SK-N-SH (cell line): ENCODE measurements around the gene GPC4. TPM values are rescaled to one million over a fixed set of nuclear protein-coding genes. Genes with fewer than 3 reads are reported as not detected.

ENCODE experiments used
- CTCF ChIA-PET: fragments of 300-600, 350-600 bp; formaldehyde crosslinking; extraction: SDS; loops from one replicate; lab custom pipeline; 2021; lab: Yijun Ruan, JAX
- POLR2A ChIA-PET: fragments of 350-600 bp; sonication (Branson Sonifier 250); formaldehyde crosslinking; extraction: SDS; loops from one replicate; lab custom pipeline; 2020; ENCODE audit warnings: antibody characterized with exemption, inconsistent platforms; lab: Yijun Ruan, JAX
- DNase-seq: peaks from one replicate; pipeline ENCODE4 v3.0.0; 2012
- H2AFZ ChIP-seq: fragments of 200-600 bp; sonication (generic); 2 replicates; pipeline ENCODE4 v1.8.1; 2016; ENCODE audit warnings: antibody characterized with exemption, mild to moderate bottlenecking, low read depth
- H3F3A ChIP-seq: fragments of 200-600 bp; sonication (generic); replicated peaks from 2 replicates; pipeline ENCODE3; 2016; ENCODE audit warnings: antibody characterized with exemption, mild to moderate bottlenecking; ENCODE audit not compliant: insufficient read depth
- H3K27ac ChIP-seq, 2 experiments: fragments of 200-500 bp in 1 of 2; fragments of 200-600 bp in 1 of 2; sonication (Bioruptor generic) in 1 of 2; sonication (generic), shearing (Covaris generic) in 1 of 2; 2 replicates each; pipeline versions ENCODE4 v1.5.1 to v1.6.1; 2014 to 2016; ENCODE audit warnings: low read depth in 2 of 2, inconsistent platforms in 1 of 2, low read length in 1 of 2, mild to moderate bottlenecking in 1 of 2, mixed read lengths in 1 of 2
- H3K27me3 ChIP-seq: fragments of 200-600 bp; sonication (generic), shearing (Covaris generic); 2 replicates; pipeline ENCODE4 v1.6.1; 2016; ENCODE audit warnings: mixed run types; ENCODE audit not compliant: insufficient read depth
- H3K36me3 ChIP-seq, 2 experiments: fragments of 200-500 bp in 1 of 2; fragments of 200-600 bp in 1 of 2; sonication (Bioruptor generic) in 1 of 2; sonication (generic) in 1 of 2; replicated peaks in 1 of 2; 2 replicates each; pipeline versions ENCODE3 to v1.5.1; 2014 to 2016; ENCODE audit warnings: low read length in 1 of 2, mild to moderate bottlenecking in 1 of 2; ENCODE audit not compliant: insufficient read depth in 2 of 2, control insufficient read depth in 1 of 2
- H3K4me1 ChIP-seq, 2 experiments: fragments of 200-500 bp in 1 of 2; fragments of 200-600 bp in 1 of 2; sonication (Bioruptor generic) in 1 of 2; sonication (generic), shearing (Covaris generic) in 1 of 2; 2 replicates each; pipeline versions ENCODE4 v1.5.1 to v1.6.1; 2014 to 2016; ENCODE audit warnings: low read depth in 1 of 2, low read length in 1 of 2, mixed run types in 1 of 2; ENCODE audit not compliant: insufficient read depth in 2 of 2, control insufficient read depth in 1 of 2
- H3K4me2 ChIP-seq: fragments of 200-600 bp; sonication (generic), shearing (Covaris generic); 2 replicates; pipeline ENCODE4 v1.6.1; 2017; ENCODE audit warnings: mixed run types
- H3K4me3 ChIP-seq, 2 experiments: fragments of 200-500 bp in 1 of 2; fragments of 200-600 bp in 1 of 2; sonication (Bioruptor generic) in 1 of 2; sonication (generic), shearing (Covaris generic) in 1 of 2; 2 replicates each; pipeline versions ENCODE4 v1.5.1 to v1.8.1; 2014 to 2016; ENCODE audit warnings: low read depth in 2 of 2, inconsistent platforms in 1 of 2, low read length in 1 of 2, mild to moderate bottlenecking in 1 of 2, mixed read lengths in 1 of 2, moderate library complexity in 1 of 2
- H3K79me2 ChIP-seq: fragments of 200-600 bp; sonication (generic); 2 replicates; pipeline ENCODE4 v1.8.1; 2017; ENCODE audit warnings: mild to moderate bottlenecking; ENCODE audit not compliant: insufficient read depth
- H3K9ac ChIP-seq: fragments of 200-600 bp; sonication (generic); 2 replicates; pipeline ENCODE4 v1.6.1; 2017; ENCODE audit warnings: mixed run types
- H3K9me2 ChIP-seq: fragments of 200-600 bp; sonication (generic); 2 replicates; pipeline ENCODE4 v1.6.1; 2017; ENCODE audit warnings: mixed run types
- H3K9me3 ChIP-seq: fragments of 200-600 bp; sonication (generic); 2 replicates; pipeline ENCODE4 v1.6.1; 2017; ENCODE audit warnings: mixed run types, mild to moderate bottlenecking, moderate library complexity
- H4K20me1 ChIP-seq: fragments of 200-600 bp; sonication (generic); 2 replicates; pipeline ENCODE4 v1.6.1; 2017; ENCODE audit warnings: mild to moderate bottlenecking, mixed run types; ENCODE audit not compliant: insufficient read depth
- CHD2 ChIP-seq: fragments of 150-350 bp; IDR thresholded peaks from 2 replicates; pipeline ENCODE4 v1.6.1; 2018; ENCODE audit warnings: low read length; ENCODE audit not compliant: partially characterized antibody
- CTCF ChIP-seq: fragments of 200-600 bp; sonication (generic); IDR thresholded peaks from 2 replicates; pipeline ENCODE4 v1.6.1; 2017; ENCODE audit warnings: antibody characterized with exemption, mild to moderate bottlenecking, moderate library complexity
- EP300 ChIP-seq, 2 experiments: IDR thresholded peaks; 2 replicates each; pipeline versions ENCODE4 v1.4.0 to v1.6.1; 2012; ENCODE audit warnings: borderline replicate concordance in 1 of 2, low read depth in 1 of 2, low read length in 1 of 2
- FOSL2 ChIP-seq: IDR thresholded peaks from 2 replicates; pipeline ENCODE4 v1.4.0; 2012; ENCODE audit warnings: low read depth, mild to moderate bottlenecking, moderate library complexity, borderline replicate concordance
- FOXM1 ChIP-seq: IDR thresholded peaks from 2 replicates; pipeline ENCODE4 v1.4.0; 2012; ENCODE audit warnings: low read depth, mild to moderate bottlenecking
- GABPA ChIP-seq: IDR thresholded peaks from 2 replicates; pipeline ENCODE4 v1.4.0; 2012; ENCODE audit warnings: low read depth, mild to moderate bottlenecking
- MEF2A ChIP-seq: IDR thresholded peaks from 2 replicates; pipeline ENCODE4 v1.4.0; 2012; ENCODE audit warnings: low read depth, borderline replicate concordance
- POLR2AphosphoS5 ChIP-seq: IDR thresholded peaks from 2 replicates; pipeline ENCODE4 v1.6.1; 2012; ENCODE audit warnings: low read depth, low read length
- RCOR1 ChIP-seq: fragments of 150-350 bp; IDR thresholded peaks from 2 replicates; pipeline ENCODE4 v1.6.1; 2017; ENCODE audit warnings: antibody characterized with exemption, low read length
- REST ChIP-seq: IDR thresholded peaks from 2 replicates; pipeline ENCODE4 v1.6.1; 2012; ENCODE audit warnings: mild to moderate bottlenecking, low read depth, low read length, moderate library complexity
- SIN3A ChIP-seq: IDR thresholded peaks from 2 replicates; pipeline ENCODE4 v1.6.1; 2012; ENCODE audit warnings: low read depth, mild to moderate bottlenecking, low read length, moderate library complexity, borderline replicate concordance
- TAF1 ChIP-seq: IDR thresholded peaks from 2 replicates; pipeline ENCODE4 v1.6.1; 2012; ENCODE audit warnings: low read depth, mild to moderate bottlenecking, low read length, moderate library complexity, borderline replicate concordance
- TEAD4 ChIP-seq: IDR thresholded peaks from 2 replicates; pipeline ENCODE4 v1.4.0; 2012; ENCODE audit warnings: mild to moderate bottlenecking, borderline replicate concordance; ENCODE audit not compliant: insufficient read depth
- USF2 ChIP-seq: fragments of 150-350 bp; IDR thresholded peaks from 2 replicates; pipeline ENCODE4 v1.6.1; 2017; ENCODE audit warnings: antibody characterized with exemption, low read length, low read depth, borderline replicate concordance
- YY1 ChIP-seq: IDR thresholded peaks from 2 replicates; pipeline ENCODE4 v1.4.0; 2012; ENCODE audit warnings: low read depth, mild to moderate bottlenecking
- WGBS: methylation state at CpG from one replicate; pipeline ENCODE4 v1.1.6; 2017; ENCODE audit warnings: low lambda C conversion rate; 5-methylcytosine and 5-hydroxymethylcytosine counted together
- polyA plus RNA-seq, 3 experiments: library from polyadenylated mRNA; depleted of rRNA; stranded (reverse); fragments of >200 nt; gene quantifications; 2 replicates each; pipeline ENCODE4 v1.2.3, GENCODE V29; 2012

GPC4 gene
- polyA plus RNA-seq, 1 of the 3 experiments (the other 2 are of a cell fraction): 0.16 TPM

- POLR2A ChIA-PET: no interaction called here
Measured at GRCh38 chrX:133434197-133434820, 19.0 kb upstream of the GPC4 start.

More at GRCh38 chrX:133434197-133434820, 19.0 kb upstream of the GPC4 start:
- H3K4me3 ChIP-seq: no peak overlapping the region
- WGBS: 15% methylated on average over 4 of the region's 4 CpGs
- TF ChIP-seq CTCF: no peak
- TF ChIP-seq SIN3A: no peak
- TF ChIP-seq POLR2AphosphoS5: no peak
- no peak for TF ChIP-seq EP300 (IDR thresholded peaks at IDR 0.05; ENCODE audit: borderline replicate concordance in 1 of 2, low read depth in 1 of 2, low read length in 1 of 2)
- no peak for TF ChIP-seq TEAD4
- no peak for TF ChIP-seq MEF2A
- TF ChIP-seq USF2: no peak
- no peak for TF ChIP-seq FOSL2
- TF ChIP-seq CHD2: no peak
- TF ChIP-seq TAF1: no peak
- TF ChIP-seq RCOR1: no peak
- no peak for TF ChIP-seq REST
- TF ChIP-seq YY1: no peak
- TF ChIP-seq GABPA: no peak
- no peak for TF ChIP-seq FOXM1
- no peaks in the 10 kb centered on the region for H4K20me1 ChIP-seq
- H2AFZ ChIP-seq: no peak overlapping the region
- H3K27me3 ChIP-seq: no peaks in the 10 kb centered on the region; the same call in 1 of the 2 replicates
- CTCF ChIA-PET: no interaction called here
- no peaks in the 10 kb centered on the region for H3K79me2 ChIP-seq
- no peaks in the 10 kb centered on the region for H3K4me1 ChIP-seq
- H3K9me2 ChIP-seq: no peaks in the 10 kb centered on the region
- H3K9ac ChIP-seq: no peak overlapping the region
- H3K36me3 ChIP-seq: no peaks in the 10 kb centered on the region
- no peak overlapping the region for H3K27ac ChIP-seq
- no peaks in the 10 kb centered on the region for H3K9me3 ChIP-seq
- no peaks in the 10 kb centered on the region for H3F3A ChIP-seq
- H3K4me2 ChIP-seq: no peak overlapping the region
- DNase-seq: no peak
